Measurements from ENCODE around the gene DNASE1.

DNA sequence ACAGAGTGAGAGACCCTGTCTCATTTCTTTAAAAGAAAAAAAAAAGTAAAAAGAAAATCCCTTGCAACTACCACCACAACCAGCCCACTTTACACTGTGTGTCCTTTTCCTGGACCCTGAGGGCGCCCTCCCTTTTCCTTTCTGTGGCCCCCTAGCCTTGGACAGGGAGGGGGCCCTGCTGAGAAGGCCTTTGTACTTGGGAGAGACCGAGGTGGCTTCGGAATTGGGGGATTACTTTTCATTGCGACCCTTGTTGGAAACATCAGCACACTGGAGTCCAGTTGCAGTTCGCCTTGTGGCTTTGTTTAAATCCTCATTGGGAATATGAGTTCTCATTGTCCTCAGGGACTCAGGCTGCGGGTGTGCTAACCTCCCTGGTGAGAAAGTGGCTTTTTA, 9.4 kb upstream of the DNASE1 start:
- TF ChIP-seq, protein P1, sequence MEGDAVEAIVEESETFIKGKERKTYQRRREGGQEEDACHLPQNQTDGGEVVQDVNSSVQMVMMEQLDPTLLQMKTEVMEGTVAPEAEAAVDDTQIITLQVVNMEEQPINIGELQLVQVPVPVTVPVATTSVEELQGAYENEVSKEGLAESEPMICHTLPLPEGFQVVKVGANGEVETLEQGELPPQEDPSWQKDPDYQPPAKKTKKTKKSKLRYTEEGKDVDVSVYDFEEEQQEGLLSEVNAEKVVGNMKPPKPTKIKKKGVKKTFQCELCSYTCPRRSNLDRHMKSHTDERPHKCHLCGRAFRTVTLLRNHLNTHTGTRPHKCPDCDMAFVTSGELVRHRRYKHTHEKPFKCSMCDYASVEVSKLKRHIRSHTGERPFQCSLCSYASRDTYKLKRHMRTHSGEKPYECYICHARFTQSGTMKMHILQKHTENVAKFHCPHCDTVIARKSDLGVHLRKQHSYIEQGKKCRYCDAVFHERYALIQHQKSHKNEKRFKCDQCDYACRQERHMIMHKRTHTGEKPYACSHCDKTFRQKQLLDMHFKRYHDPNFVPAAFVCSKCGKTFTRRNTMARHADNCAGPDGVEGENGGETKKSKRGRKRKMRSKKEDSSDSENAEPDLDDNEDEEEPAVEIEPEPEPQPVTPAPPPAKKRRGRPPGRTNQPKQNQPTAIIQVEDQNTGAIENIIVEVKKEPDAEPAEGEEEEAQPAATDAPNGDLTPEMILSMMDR (IDR thresholded peaks at IDR 0.05; ENCODE audit: borderline replicate concordance, extremely low read depth, low read length, poor library complexity, severe bottlenecking), result no peak
- TF ChIP-seq EZH2 (IDR thresholded peaks at IDR 0.05; ENCODE audit: borderline replicate concordance, low read depth, low read length, severe bottlenecking), result no peak
